B cell (primary cell): ENCODE data around the gene CELF2. TPM values are rescaled to one million over a fixed set of nuclear protein-coding genes. Genes with fewer than 3 reads are reported as not detected.

Experiments
- ATAC-seq: fragments of 200-7000 bp; cut with Tn5 transposase; one replicate; pipeline ENCODE4 v1.10.0; 2021; ENCODE audit warnings: low read depth, mild to moderate bottlenecking, moderate number of reproducible peaks, moderate library complexity
- CTCF ChIA-PET: fragments of 350-600 bp; sonication (Branson Sonifier 250); formaldehyde crosslinking; loops from one replicate; lab custom pipeline; 2021; ENCODE audit warnings: antibody characterized with exemption, inconsistent platforms; lab: Charles Lee
- POLR2A ChIA-PET: fragments of 350-600 bp; sonication (Branson Sonifier 250); formaldehyde crosslinking; loops from one replicate; lab custom pipeline; 2021; ENCODE audit warnings: antibody characterized with exemption; lab: Charles Lee
- DNase-seq: peaks from one replicate; pipeline ENCODE4 v3.0.0; 2013
- H2AFZ ChIP-seq: 2 replicates; pipeline ENCODE4 v1.6.1; 2012; ENCODE audit warnings: mild to moderate bottlenecking, low read depth, low read length; ENCODE audit not compliant: insufficient read depth, poor library complexity, severe bottlenecking
- H3K27ac ChIP-seq, 2 donors: 1 replicate in 1 of 2; 2 replicates in 1 of 2; pipeline ENCODE4 v1.5.1; 2012 to 2013; ENCODE audit warnings: low read length in 2 of 2, mild to moderate bottlenecking in 2 of 2, moderate library complexity in 1 of 2
- H3K27me3 ChIP-seq, 4 experiments: fragments of 200-600 bp in 1 of 4; sonication (generic) in 1 of 4; replicated peaks in 1 of 4; 1 replicate in 2 of 4; 2 replicates in 2 of 4; pipeline versions ENCODE4 v1.6.1 to v1.7.0; 2013 to 2016; ENCODE audit warnings: low read length in 3 of 4, mild to moderate bottlenecking in 2 of 4, mixed read lengths in 1 of 4, moderate library complexity in 1 of 4; ENCODE audit not compliant: insufficient read depth in 4 of 4, control insufficient read depth in 3 of 4; ENCODE audit errors: control extremely low read depth in 1 of 4
- H3K36me3 ChIP-seq, 2 experiments: replicated peaks in 1 of 2; 1 replicate in 1 of 2; 2 replicates in 1 of 2; pipeline versions ENCODE4 v1.6.1 to v1.7.1; 2013; ENCODE audit warnings: low read length in 1 of 2; ENCODE audit not compliant: insufficient read depth in 2 of 2, control insufficient read depth in 1 of 2; ENCODE audit errors: control extremely low read depth in 1 of 2, extremely low read depth in 1 of 2
- H3K4me1 ChIP-seq, 2 donors: fragments of 200-600 bp in 1 of 2; sonication (generic) in 1 of 2; 1 replicate in 1 of 2; 2 replicates in 1 of 2; pipeline versions ENCODE4 v1.5.1 to v1.6.1; 2013 to 2017; ENCODE audit warnings: low read length in 2 of 2; ENCODE audit not compliant: control insufficient read depth in 2 of 2, insufficient read depth in 2 of 2
- H3K4me2 ChIP-seq: replicated peaks from 2 replicates; pipeline ENCODE3; 2012; ENCODE audit warnings: mild to moderate bottlenecking, low read depth, low read length; ENCODE audit not compliant: poor library complexity, severe bottlenecking
- H3K4me3 ChIP-seq, 5 experiments: fragments of 200-600 bp in 1 of 5; sonication (generic) in 1 of 5; 1 replicate in 3 of 5; 2 replicates in 2 of 5; pipeline versions ENCODE4 v1.5.1 to v1.7.0; 2011 to 2016; ENCODE audit warnings: low read length in 4 of 5, mild to moderate bottlenecking in 4 of 5, low read depth in 2 of 5, control low read depth in 1 of 5, moderate library complexity in 1 of 5; ENCODE audit not compliant: insufficient read depth in 1 of 5; ENCODE audit errors: control extremely low read depth in 1 of 5, extremely low read depth in 1 of 5
- H3K79me2 ChIP-seq: fragments of 200-600 bp; sonication (generic); one replicate; pipeline ENCODE4 v1.6.0; 2016; ENCODE audit warnings: low read length; ENCODE audit not compliant: control insufficient read depth, insufficient read depth
- H3K9ac ChIP-seq: fragments of 200-600 bp; sonication (generic); 2 replicates; pipeline ENCODE4 v1.6.1; 2017; ENCODE audit warnings: mild to moderate bottlenecking, low read length, moderate library complexity
- H3K9me3 ChIP-seq, 3 donors: one replicate each; pipeline versions ENCODE4 v1.6.1 to v1.7.1; 2013; ENCODE audit warnings: low read length in 2 of 3; ENCODE audit not compliant: control insufficient read depth in 2 of 3, insufficient read depth in 1 of 3; ENCODE audit errors: control extremely low read depth in 1 of 3
- H4K20me1 ChIP-seq: 2 replicates; pipeline ENCODE4 v1.6.0; 2012; ENCODE audit warnings: mild to moderate bottlenecking, low read length; ENCODE audit not compliant: insufficient read depth, control insufficient read depth, poor library complexity, severe bottlenecking
- H3K27ac Mint-ChIP-seq: one replicate; pipeline ENCODE4 v1.8.0; 2021; ENCODE audit warnings: mixed read lengths
- H3K27me3 Mint-ChIP-seq: one replicate; pipeline ENCODE4 v1.8.0; 2021; ENCODE audit warnings: mixed read lengths
- H3K4me1 Mint-ChIP-seq: one replicate; pipeline ENCODE4 v1.8.0; 2021; ENCODE audit warnings: mixed read lengths
- H3K4me3 Mint-ChIP-seq: one replicate; pipeline ENCODE4 v1.8.0; 2021; ENCODE audit warnings: mixed read lengths
- H3K9me3 Mint-ChIP-seq: one replicate; pipeline ENCODE4 v1.8.0; 2022; ENCODE audit warnings: mixed read lengths; ENCODE audit not compliant: insufficient read depth
- EZH2 ChIP-seq: IDR thresholded peaks from 2 replicates; pipeline ENCODE4 v1.6.1; 2012; ENCODE audit warnings: borderline replicate concordance, low read depth, mild to moderate bottlenecking, moderate library complexity, low read length; ENCODE audit not compliant: insufficient read depth, poor library complexity, severe bottlenecking
- WGBS: methylation state at CpG from one replicate; pipeline ENCODE4 v1.1.5; 2013; ENCODE audit warnings: missing lambda C conversion rate; ENCODE audit not compliant: insufficient coverage; 5-methylcytosine and 5-hydroxymethylcytosine counted together
- intact Hi-C: fragments of 100-400 bp; cut with micrococcal nuclease; formaldehyde crosslinking; loops from one replicate; pipeline ENCODE4 v1.10.0; 2022
- polyA plus RNA-seq: library from polyadenylated mRNA; depleted of rRNA; stranded (reverse); fragments of >200 nt; gene quantifications from 2 replicates; pipeline ENCODE4 v1.2.3, GENCODE V29; 2012
- total RNA-seq, 2 donors: library from RNA; stranded (reverse); fragments of 120-200 nt in 1 of 2; gene quantifications; 1 replicate in 1 of 2; 2 replicates in 1 of 2; pipeline versions ENCODE4 v1.2.3 to v1.2.4, GENCODE V29; 2013 to 2022
- TF ChIP-seq, protein P1 (sequence below): fragments of 200-600 bp; IDR thresholded peaks from one replicate; pipeline ENCODE4 v1.8.0; 2022; ENCODE audit warnings: antibody characterized with exemption, mild to moderate bottlenecking

The CELF2 gene
- total and polyA plus RNA-seq, 2 donors (not counting 1 experiment from before 2014, with no cell fraction given), result 59.5 to 112 TPM

DNA sequence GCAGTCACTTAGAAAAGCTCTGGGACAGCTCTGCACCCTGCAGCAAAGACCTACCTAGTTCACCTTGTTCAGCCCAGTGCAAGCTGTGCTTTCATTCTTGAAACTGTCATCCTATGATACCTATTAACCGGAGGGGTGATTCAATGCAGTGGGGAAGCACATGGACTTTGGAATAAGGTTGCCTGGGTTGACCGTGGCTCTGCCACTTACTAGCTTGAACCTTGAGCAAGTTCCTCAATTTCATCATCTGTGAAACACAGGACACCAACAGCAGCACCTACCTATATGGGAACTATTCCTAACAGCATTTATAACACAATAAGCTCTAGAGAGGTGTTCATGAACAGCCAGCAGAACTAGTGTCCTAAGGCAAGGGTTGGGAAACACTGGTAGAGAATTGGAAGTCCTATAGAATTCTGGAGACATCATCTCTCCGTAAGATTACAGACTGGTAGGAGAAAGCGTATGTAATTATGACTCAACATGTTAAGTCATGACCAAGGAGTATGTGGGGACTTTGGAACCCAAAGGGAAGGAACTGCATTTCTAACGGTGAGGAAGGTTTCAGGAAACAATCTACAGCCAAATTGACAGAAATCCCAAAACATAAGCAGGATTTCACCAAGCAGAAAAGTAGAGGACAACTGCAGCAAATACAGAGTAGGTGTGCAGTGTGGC lies 323.8 kb downstream of the CELF2 start:
- no peaks in the 10 kb centered on the region for H3K27me3 Mint-ChIP-seq
- H3K4me3 ChIP-seq, result no peak overlapping the region
- no peak overlapping the region for H3K27ac ChIP-seq
- WGBS, result 73% methylated on average over 4 of the region's 5 CpGs
- peaks cover 0 to 12% (median 0%) of the 10 kb centered on the region in 3 donors for H3K9me3 ChIP-seq
- peaks cover 4% of the 10 kb centered on the region for H4K20me1 ChIP-seq
- H3K27me3 ChIP-seq, result no peaks in the 10 kb centered on the region
- H3K4me1 Mint-ChIP-seq, result peaks cover 16% of the 10 kb centered on the region
- H3K4me2 ChIP-seq, result no peak overlapping the region
- TF ChIP-seq, protein P1, sequence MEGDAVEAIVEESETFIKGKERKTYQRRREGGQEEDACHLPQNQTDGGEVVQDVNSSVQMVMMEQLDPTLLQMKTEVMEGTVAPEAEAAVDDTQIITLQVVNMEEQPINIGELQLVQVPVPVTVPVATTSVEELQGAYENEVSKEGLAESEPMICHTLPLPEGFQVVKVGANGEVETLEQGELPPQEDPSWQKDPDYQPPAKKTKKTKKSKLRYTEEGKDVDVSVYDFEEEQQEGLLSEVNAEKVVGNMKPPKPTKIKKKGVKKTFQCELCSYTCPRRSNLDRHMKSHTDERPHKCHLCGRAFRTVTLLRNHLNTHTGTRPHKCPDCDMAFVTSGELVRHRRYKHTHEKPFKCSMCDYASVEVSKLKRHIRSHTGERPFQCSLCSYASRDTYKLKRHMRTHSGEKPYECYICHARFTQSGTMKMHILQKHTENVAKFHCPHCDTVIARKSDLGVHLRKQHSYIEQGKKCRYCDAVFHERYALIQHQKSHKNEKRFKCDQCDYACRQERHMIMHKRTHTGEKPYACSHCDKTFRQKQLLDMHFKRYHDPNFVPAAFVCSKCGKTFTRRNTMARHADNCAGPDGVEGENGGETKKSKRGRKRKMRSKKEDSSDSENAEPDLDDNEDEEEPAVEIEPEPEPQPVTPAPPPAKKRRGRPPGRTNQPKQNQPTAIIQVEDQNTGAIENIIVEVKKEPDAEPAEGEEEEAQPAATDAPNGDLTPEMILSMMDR, result no peak
- no peak for TF ChIP-seq EZH2
- H2AFZ ChIP-seq, result no peak overlapping the region
- no peak overlapping the region for H3K27ac Mint-ChIP-seq
- no peak overlapping the region for H3K4me3 Mint-ChIP-seq
- ATAC-seq (no peak), DNase-seq (no peak)
- ChIA-PET POLR2A (no interaction called here), CTCF (no interaction called here)
- H3K9me3 Mint-ChIP-seq, result no peaks in the 10 kb centered on the region
- peaks cover 7 to 13% of the 10 kb centered on the region in 2 donors for H3K4me1 ChIP-seq
- H3K79me2 ChIP-seq, result no peaks in the 10 kb centered on the region
- intact Hi-C loops, result no loop called here
- H3K36me3 ChIP-seq, result no peaks in the 10 kb centered on the region
- no peak overlapping the region for H3K9ac ChIP-seq

DNA sequence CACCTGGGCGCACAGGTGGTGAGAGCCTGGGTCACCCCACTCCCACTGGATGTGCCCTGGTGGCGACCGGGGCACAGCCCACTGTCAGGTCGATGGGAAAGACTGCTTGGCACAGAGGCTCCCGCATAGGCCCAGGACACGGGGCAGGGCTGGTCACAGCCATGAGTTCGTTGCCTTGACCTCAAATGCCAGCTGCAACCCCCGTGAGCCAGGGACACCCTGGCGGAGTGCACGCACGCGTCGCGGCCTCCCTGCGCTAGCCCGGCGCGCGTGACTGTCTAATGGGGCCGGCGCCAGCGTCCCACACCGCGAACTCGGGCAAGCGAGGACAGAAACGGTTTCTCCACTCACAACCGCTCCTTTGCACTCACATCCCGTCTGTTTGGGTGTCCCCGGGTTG lies 326.4 kb downstream of the CELF2 start:
- ChIA-PET CTCF (no interaction called here), POLR2A (no interaction called here)
- no peaks in the 10 kb centered on the region for H3K79me2 ChIP-seq
- no peaks in the 10 kb centered on the region for H3K36me3 ChIP-seq
- H3K4me1 ChIP-seq, result peaks cover 7 to 13% of the 10 kb centered on the region in 2 donors
- Mint-ChIP-seq H3K4me1 (peaks cover 16% of the 10 kb centered on the region), H3K27me3 (no peaks in the 10 kb centered on the region), H3K4me3 (no peak overlapping the region), H3K27ac (no peak overlapping the region), H3K9me3 (no peaks in the 10 kb centered on the region)
- intact Hi-C loops, result no loop called here
- no peak for TF ChIP-seq EZH2
- TF ChIP-seq, protein P1, result no peak
- H4K20me1 ChIP-seq, result no peaks in the 10 kb centered on the region
- no peaks in the 10 kb centered on the region for H3K27me3 ChIP-seq
- peaks cover 0 to 15% (median 0%) of the 10 kb centered on the region in 3 donors for H3K9me3 ChIP-seq
- no peak overlapping the region for H3K27ac ChIP-seq
- WGBS, result 97% methylated on average over 30 of the region's 30 CpGs
- H3K4me2 ChIP-seq, result no peak overlapping the region
- H2AFZ ChIP-seq, result no peak overlapping the region
- H3K9ac ChIP-seq, result no peak overlapping the region
- no peak for DNase-seq
- no peak for ATAC-seq
- H3K4me3 ChIP-seq, result no peak overlapping the region
